Panc1 (cell line): ENCODE measurements around the gene FBXO7. TPM values are rescaled to one million over a fixed set of nuclear protein-coding genes. Genes with fewer than 3 reads are reported as not detected.

Source experiments
- ATAC-seq: fragments of 200-7000 bp; cut with Tn5 transposase; 2 replicates; pipeline ENCODE4 v1.9.1; 2020; ENCODE audit warnings: mild to moderate bottlenecking, moderate library complexity
- BruUV-seq: library from RNA; stranded (reverse); fragments of 400-500 nt; replicated peaks from 2 replicates; lab custom pipeline; 2021; lab: Mats Ljungman, UMichigan
- CTCF ChIA-PET: fragments of 300-600 bp; sonication (Branson Sonifier 250); formaldehyde crosslinking; loops from one replicate; lab custom pipeline; 2022; ENCODE audit warnings: antibody characterized with exemption; lab: Charles Lee
- POLR2A ChIA-PET: fragments of 300-600 bp; sonication (Branson Sonifier 250); formaldehyde crosslinking; loops from one replicate; lab custom pipeline; 2022; ENCODE audit warnings: antibody characterized with exemption; lab: Charles Lee
- DNase-seq: peaks from one replicate; pipeline ENCODE4 v3.0.0-alpha.2; 2010; ENCODE audit warnings: low read depth, low spot score
- H3K27ac ChIP-seq: 2 replicates; pipeline ENCODE4 v1.5.1; 2011; ENCODE audit warnings: mild to moderate bottlenecking, low read length, inconsistent platforms
- H3K27me3 ChIP-seq: fragments of 200-500 bp; sonication (Bioruptor generic); 2 replicates; pipeline ENCODE4 v1.6.0; 2014; ENCODE audit warnings: low read length, inconsistent platforms; ENCODE audit not compliant: control insufficient read depth, insufficient read depth
- H3K36me3 ChIP-seq: fragments of 200-500 bp; sonication (Bioruptor generic); 2 replicates; pipeline ENCODE4 v1.5.1; 2014; ENCODE audit warnings: inconsistent platforms, mild to moderate bottlenecking, low read length, moderate library complexity; ENCODE audit not compliant: control insufficient read depth, insufficient read depth
- H3K4me1 ChIP-seq: 2 replicates; pipeline ENCODE4 v1.5.1; 2011; ENCODE audit warnings: inconsistent platforms, mild to moderate bottlenecking, low read length, moderate library complexity; ENCODE audit not compliant: control insufficient read depth, insufficient read depth
- H3K4me3 ChIP-seq, 2 experiments: 2 replicates each; pipeline ENCODE4 v1.5.1; 2011 to 2012; ENCODE audit warnings: low read depth in 2 of 2, low read length in 2 of 2, mild to moderate bottlenecking in 2 of 2, inconsistent platforms in 1 of 2, moderate library complexity in 1 of 2
- H3K9me3 ChIP-seq: fragments of 200-500 bp; sonication (Bioruptor generic); 2 replicates; pipeline ENCODE4 v1.5.1; 2014; ENCODE audit warnings: low read depth, mild to moderate bottlenecking, inconsistent platforms, low read length, moderate library complexity; ENCODE audit not compliant: control insufficient read depth, insufficient read depth
- POLR2AphosphoS5 ChIP-seq: IDR thresholded peaks from 2 replicates; pipeline ENCODE4 v1.6.1; 2012; ENCODE audit warnings: mild to moderate bottlenecking, low read depth, low read length, moderate library complexity
- SIN3A ChIP-seq: IDR thresholded peaks from 2 replicates; pipeline ENCODE4 v1.6.1; 2012; ENCODE audit warnings: low read depth, mild to moderate bottlenecking, low read length, moderate library complexity, borderline replicate concordance; ENCODE audit not compliant: insufficient read depth
- TCF7L2 ChIP-seq: IDR thresholded peaks from 2 replicates; pipeline ENCODE4 v1.6.1; 2011; ENCODE audit warnings: mild to moderate bottlenecking, low read depth, low read length, inconsistent platforms
- in situ Hi-C: cut with HindIII; loops from 2 replicates; pipeline ENCODE4 v1.10.0; 2016; ENCODE audit warnings: low sequenced_read_pairs, low pct_unique_long_range_greater_than_20kb
- intact Hi-C: fragments of 100-400 bp; cut with micrococcal nuclease; formaldehyde crosslinking; loops from one replicate; pipeline ENCODE4 v1.10.0; 2022; ENCODE audit not compliant: unreplicated experiment
- total RNA-seq: library from RNA; stranded (reverse); gene quantifications from one replicate; pipeline ENCODE4 v1.2.1, GENCODE V29; 2021; ENCODE audit not compliant: unreplicated experiment
- TF ChIP-seq, protein P1 (sequence below), 2 experiments: IDR thresholded peaks; 2 replicates each; pipeline ENCODE4 v1.6.1; 2011 to 2012; ENCODE audit warnings: low read depth in 2 of 2, control low read depth in 1 of 2, low read length in 1 of 2, mild to moderate bottlenecking in 1 of 2, moderate library complexity in 1 of 2; ENCODE audit not compliant: insufficient read depth in 1 of 2
- TF ChIP-seq, protein P2 (sequence below): fragments of 450-650 bp; IDR thresholded peaks from 2 replicates; pipeline ENCODE4 v1.5.1; 2017; ENCODE audit warnings: mild to moderate bottlenecking

Gene FBXO7
- total RNA-seq, 1 experiment from 2014 or later = 67.8 TPM

DNA sequence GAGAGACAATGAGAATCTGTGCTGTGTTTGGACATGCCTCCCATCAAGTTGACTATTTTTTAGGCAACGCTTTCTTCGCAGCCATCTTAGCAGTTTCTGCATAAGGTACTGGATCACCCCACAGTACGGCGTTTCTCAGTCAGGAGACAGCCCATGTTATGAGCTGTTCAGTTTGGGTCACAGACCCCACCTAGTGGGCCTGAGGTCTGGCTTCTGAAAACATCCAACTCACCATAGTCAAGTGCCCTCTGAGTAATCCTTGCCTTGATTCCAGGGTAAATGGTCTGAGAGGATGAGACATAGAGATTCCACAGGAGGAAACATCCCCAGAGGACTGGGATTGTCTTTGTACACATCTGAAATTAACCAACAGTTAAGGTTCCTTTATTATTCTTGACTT lies 17.6 kb upstream of the FBXO7 start:
- in situ Hi-C loops = no loop called here
- Histone ChIP-seq H3K9me3 (no peaks in the 10 kb centered on the region), H3K27me3 (peaks cover 2% of the 10 kb centered on the region; the same call in 1 of the 2 replicates), H3K36me3 (no peaks in the 10 kb centered on the region), H3K4me1 (no peaks in the 10 kb centered on the region), H3K27ac (no peak overlapping the region), H3K4me3 (no peak overlapping the region)
- TF ChIP-seq SIN3A (no peak), TCF7L2 (no peak)
- BruUV-seq = no TSS peak
- intact Hi-C loops = no loop called here
- CTCF ChIA-PET = interaction anchor here (0.6 kb wide), 1 partner anchor 38 kb away, joined by 7 read pairs; no protein-coding TSS in a partner anchor
- POLR2A ChIA-PET = no interaction called here
- DNase-seq (no peak), ATAC-seq (no peak)

DNA sequence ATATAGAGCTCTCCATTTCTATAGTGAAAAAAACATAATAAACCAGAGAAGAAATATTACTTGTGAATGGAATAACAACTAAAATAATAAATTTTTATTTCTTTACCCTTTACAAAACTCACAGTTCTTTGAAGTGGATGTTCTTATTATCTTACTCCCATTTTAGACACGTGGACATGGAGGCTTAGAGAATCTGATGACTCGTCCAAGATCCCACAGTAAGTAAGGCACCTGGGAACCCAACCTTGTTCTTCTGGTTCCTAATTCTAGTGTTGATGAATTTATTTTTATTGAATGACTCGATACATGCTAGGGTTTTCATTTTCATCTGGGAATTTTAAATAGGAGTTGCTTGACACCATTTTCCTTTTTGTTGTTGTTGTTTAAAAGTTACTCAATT lies 12.2 kb upstream of the FBXO7 start:
- ChIA-PET POLR2A (no interaction called here), CTCF (no interaction called here)
- in situ Hi-C loops = no loop called here
- Histone ChIP-seq H3K27ac (no peak overlapping the region), H3K27me3 (peaks cover 22% of the 10 kb centered on the region), H3K4me1 (no peaks in the 10 kb centered on the region), H3K4me3 (no peak overlapping the region), H3K9me3 (no peaks in the 10 kb centered on the region), H3K36me3 (no peaks in the 10 kb centered on the region)
- no TSS peak for BruUV-seq
- ATAC-seq (no peak), DNase-seq (no peak)
- no peak for TF ChIP-seq SIN3A
- intact Hi-C loops = no loop called here

DNA sequence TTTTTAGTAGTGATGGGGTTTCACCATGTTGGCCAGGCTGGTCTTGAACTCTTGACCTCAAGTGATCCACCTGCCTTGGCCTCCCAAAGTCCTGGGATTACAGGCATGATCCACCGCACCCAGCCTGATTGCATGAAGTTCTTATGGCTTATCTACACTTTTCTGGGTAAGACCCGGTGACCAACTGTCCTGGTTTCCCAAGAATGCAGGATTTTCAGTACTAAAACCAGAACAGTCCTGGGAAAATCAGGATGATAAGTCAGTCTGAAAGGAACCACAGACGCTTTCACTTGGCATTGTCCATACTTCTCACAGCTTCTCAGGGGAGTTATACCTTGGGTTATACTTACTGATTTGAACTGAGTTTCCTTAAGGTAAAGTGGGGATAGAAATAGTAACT lies 8.9 kb upstream of the FBXO7 start:
- peaks cover 22% of the 10 kb centered on the region for H3K27me3 ChIP-seq
- no TSS peak for BruUV-seq
- H3K4me1 ChIP-seq = no peaks in the 10 kb centered on the region
- no peak for ATAC-seq
- no peaks in the 10 kb centered on the region for H3K9me3 ChIP-seq
- no peak overlapping the region for H3K4me3 ChIP-seq
- ChIA-PET CTCF (no interaction called here), POLR2A (interaction anchor here (0.6 kb wide), 1 partner anchor 57 kb away, joined by 3 read pairs; no protein-coding TSS in a partner anchor)
- no peak overlapping the region for H3K27ac ChIP-seq
- H3K36me3 ChIP-seq = no peaks in the 10 kb centered on the region
- TF ChIP-seq SIN3A (no peak), POLR2AphosphoS5 (no peak)
- intact Hi-C loops = no loop called here
- in situ Hi-C loops = no loop called here
- no peak for DNase-seq

DNA sequence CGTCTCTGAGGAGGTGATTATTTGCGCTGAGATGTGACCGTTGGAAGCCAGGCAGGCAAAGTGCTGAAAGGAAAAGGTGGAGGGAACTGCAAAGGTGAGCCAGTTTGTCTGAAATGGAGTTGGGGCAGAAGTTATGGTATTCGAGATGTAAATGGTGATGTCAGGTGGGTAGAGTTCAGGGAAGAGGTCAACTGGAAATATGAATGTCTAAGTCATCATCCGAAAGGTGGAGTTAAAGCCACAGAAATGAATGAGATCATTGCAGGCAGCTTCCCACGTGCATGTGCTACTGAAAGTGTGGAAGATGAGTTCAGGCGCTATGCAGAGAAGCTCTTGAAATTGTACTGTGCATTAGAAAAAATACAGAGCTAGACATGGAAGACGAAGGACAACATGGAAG lies 8.1 kb upstream of the FBXO7 start:
- TF ChIP-seq, protein P1, sequence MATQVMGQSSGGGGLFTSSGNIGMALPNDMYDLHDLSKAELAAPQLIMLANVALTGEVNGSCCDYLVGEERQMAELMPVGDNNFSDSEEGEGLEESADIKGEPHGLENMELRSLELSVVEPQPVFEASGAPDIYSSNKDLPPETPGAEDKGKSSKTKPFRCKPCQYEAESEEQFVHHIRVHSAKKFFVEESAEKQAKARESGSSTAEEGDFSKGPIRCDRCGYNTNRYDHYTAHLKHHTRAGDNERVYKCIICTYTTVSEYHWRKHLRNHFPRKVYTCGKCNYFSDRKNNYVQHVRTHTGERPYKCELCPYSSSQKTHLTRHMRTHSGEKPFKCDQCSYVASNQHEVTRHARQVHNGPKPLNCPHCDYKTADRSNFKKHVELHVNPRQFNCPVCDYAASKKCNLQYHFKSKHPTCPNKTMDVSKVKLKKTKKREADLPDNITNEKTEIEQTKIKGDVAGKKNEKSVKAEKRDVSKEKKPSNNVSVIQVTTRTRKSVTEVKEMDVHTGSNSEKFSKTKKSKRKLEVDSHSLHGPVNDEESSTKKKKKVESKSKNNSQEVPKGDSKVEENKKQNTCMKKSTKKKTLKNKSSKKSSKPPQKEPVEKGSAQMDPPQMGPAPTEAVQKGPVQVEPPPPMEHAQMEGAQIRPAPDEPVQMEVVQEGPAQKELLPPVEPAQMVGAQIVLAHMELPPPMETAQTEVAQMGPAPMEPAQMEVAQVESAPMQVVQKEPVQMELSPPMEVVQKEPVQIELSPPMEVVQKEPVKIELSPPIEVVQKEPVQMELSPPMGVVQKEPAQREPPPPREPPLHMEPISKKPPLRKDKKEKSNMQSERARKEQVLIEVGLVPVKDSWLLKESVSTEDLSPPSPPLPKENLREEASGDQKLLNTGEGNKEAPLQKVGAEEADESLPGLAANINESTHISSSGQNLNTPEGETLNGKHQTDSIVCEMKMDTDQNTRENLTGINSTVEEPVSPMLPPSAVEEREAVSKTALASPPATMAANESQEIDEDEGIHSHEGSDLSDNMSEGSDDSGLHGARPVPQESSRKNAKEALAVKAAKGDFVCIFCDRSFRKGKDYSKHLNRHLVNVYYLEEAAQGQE (IDR thresholded peaks at IDR 0.05; ENCODE audit: insufficient read depth in 1 of 2, low read depth in 2 of 2, low read length in 1 of 2) = no peak
- TF ChIP-seq SIN3A = no peak
- TF ChIP-seq TCF7L2 = no peak
- no peak for TF ChIP-seq POLR2AphosphoS5
- TF ChIP-seq, protein P2, sequence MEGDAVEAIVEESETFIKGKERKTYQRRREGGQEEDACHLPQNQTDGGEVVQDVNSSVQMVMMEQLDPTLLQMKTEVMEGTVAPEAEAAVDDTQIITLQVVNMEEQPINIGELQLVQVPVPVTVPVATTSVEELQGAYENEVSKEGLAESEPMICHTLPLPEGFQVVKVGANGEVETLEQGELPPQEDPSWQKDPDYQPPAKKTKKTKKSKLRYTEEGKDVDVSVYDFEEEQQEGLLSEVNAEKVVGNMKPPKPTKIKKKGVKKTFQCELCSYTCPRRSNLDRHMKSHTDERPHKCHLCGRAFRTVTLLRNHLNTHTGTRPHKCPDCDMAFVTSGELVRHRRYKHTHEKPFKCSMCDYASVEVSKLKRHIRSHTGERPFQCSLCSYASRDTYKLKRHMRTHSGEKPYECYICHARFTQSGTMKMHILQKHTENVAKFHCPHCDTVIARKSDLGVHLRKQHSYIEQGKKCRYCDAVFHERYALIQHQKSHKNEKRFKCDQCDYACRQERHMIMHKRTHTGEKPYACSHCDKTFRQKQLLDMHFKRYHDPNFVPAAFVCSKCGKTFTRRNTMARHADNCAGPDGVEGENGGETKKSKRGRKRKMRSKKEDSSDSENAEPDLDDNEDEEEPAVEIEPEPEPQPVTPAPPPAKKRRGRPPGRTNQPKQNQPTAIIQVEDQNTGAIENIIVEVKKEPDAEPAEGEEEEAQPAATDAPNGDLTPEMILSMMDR = no peak
- intact Hi-C loops = no loop called here
- DNase-seq = no peak
- no peaks in the 10 kb centered on the region for H3K4me1 ChIP-seq
- peaks cover 22% of the 10 kb centered on the region for H3K27me3 ChIP-seq
- ChIA-PET POLR2A (no interaction called here), CTCF (interaction anchor here (0.5 kb wide), 1 partner anchor 15 kb away, joined by 4 read pairs; no protein-coding TSS in a partner anchor)
- no peak for ATAC-seq
- no peaks in the 10 kb centered on the region for H3K9me3 ChIP-seq
- BruUV-seq = no TSS peak
- H3K27ac ChIP-seq = no peak overlapping the region
- H3K36me3 ChIP-seq = no peaks in the 10 kb centered on the region
- in situ Hi-C loops = no loop called here
- no peak overlapping the region for H3K4me3 ChIP-seq
